CD4-positive, alpha-beta T cell (primary cell): Measurements from ENCODE around the gene ADSS1. TPM values are rescaled to one million over a fixed set of nuclear protein-coding genes. Genes with fewer than 3 reads are reported as not detected.

ENCODE experiments used
- ATAC-seq: fragments of 200-7000 bp; cut with Tn5 transposase; one replicate; pipeline ENCODE4 v1.10.0; 2022; ENCODE audit warnings: mild to moderate bottlenecking; ENCODE audit not compliant: poor library complexity
- CTCF ChIA-PET: fragments of 350-600 bp; sonication (Branson Sonifier 250); formaldehyde crosslinking; loops from one replicate; lab custom pipeline; 2021; ENCODE audit warnings: antibody characterized with exemption, inconsistent platforms; lab: Charles Lee
- POLR2A ChIA-PET: fragments of 350-600 bp; sonication (Branson Sonifier 250); formaldehyde crosslinking; loops from one replicate; lab custom pipeline; 2021; ENCODE audit warnings: antibody characterized with exemption, inconsistent platforms; lab: Charles Lee
- DNase-seq, 14 experiments: peaks; one replicate each; pipeline ENCODE4 v3.0.0-alpha.2; 2013 to 2020; ENCODE audit warnings: mixed read lengths in 2 of 14
- H3K27ac ChIP-seq, 2 donors: one replicate each; pipeline versions ENCODE4 v1.5.1 to v1.7.0; 2013; ENCODE audit warnings: low read length in 2 of 2, low read depth in 1 of 2, mild to moderate bottlenecking in 1 of 2
- H3K27me3 ChIP-seq, 2 experiments: 1 replicate in 1 of 2; 2 replicates in 1 of 2; pipeline versions ENCODE4 v1.6.1 to v1.7.0; 2013; ENCODE audit warnings: low read length in 2 of 2, control low read depth in 1 of 2, mild to moderate bottlenecking in 1 of 2, moderate library complexity in 1 of 2; ENCODE audit not compliant: insufficient read depth in 2 of 2, control insufficient read depth in 1 of 2
- H3K36me3 ChIP-seq: one replicate; pipeline ENCODE4 v1.6.1; 2013; ENCODE audit warnings: low read length, control low read depth; ENCODE audit not compliant: insufficient read depth
- H3K4me1 ChIP-seq: one replicate; pipeline ENCODE4 v1.6.1; 2013; ENCODE audit warnings: low read length, control low read depth; ENCODE audit not compliant: insufficient read depth
- H3K4me3 ChIP-seq: one replicate; pipeline ENCODE4 v1.5.1; 2013; ENCODE audit warnings: mild to moderate bottlenecking, low read length, moderate library complexity
- H3K9me3 ChIP-seq, 2 experiments: 1 replicate in 1 of 2; 2 replicates in 1 of 2; pipeline versions ENCODE4 v1.6.1 to v1.7.0; 2013; ENCODE audit warnings: low read length in 2 of 2, mild to moderate bottlenecking in 2 of 2, control low read depth in 1 of 2, moderate library complexity in 1 of 2; ENCODE audit not compliant: control insufficient read depth in 1 of 2, insufficient read depth in 1 of 2
- H3K27ac Mint-ChIP-seq: one replicate; pipeline ENCODE4 v1.8.0; 2020; ENCODE audit warnings: mixed read lengths
- H3K27me3 Mint-ChIP-seq: one replicate; pipeline ENCODE4 v1.8.0; 2021; ENCODE audit warnings: mixed read lengths
- H3K36me3 Mint-ChIP-seq: one replicate; pipeline ENCODE4 v1.8.0; 2021; ENCODE audit warnings: low read depth, mixed read lengths
- H3K4me1 Mint-ChIP-seq: one replicate; pipeline ENCODE4 v1.8.0; 2021; ENCODE audit warnings: low read depth, mixed read lengths
- H3K4me3 Mint-ChIP-seq: one replicate; pipeline ENCODE4 v1.8.0; 2020; ENCODE audit warnings: mild to moderate bottlenecking, mixed read lengths
- H3K9me3 Mint-ChIP-seq: one replicate; pipeline ENCODE4 v1.8.0; 2020; ENCODE audit warnings: mixed read lengths
- CTCF ChIP-seq: fragments of 200-600 bp; IDR thresholded peaks from one replicate; pipeline ENCODE4 v1.8.0; 2022; ENCODE audit warnings: antibody characterized with exemption, mild to moderate bottlenecking
- intact Hi-C, 2 experiments: fragments of 100-400 bp; cut with DNase I in 1 of 2; cut with micrococcal nuclease in 1 of 2; formaldehyde crosslinking; loops; one replicate each; pipeline versions ENCODE4 v1.15.1 to v1.9.0; 2023 to 2025; cut with DNase I, micrococcal nuclease
- total RNA-seq, 174 experiments: library from RNA in 2 of 174; stranded (reverse) in 2 of 174; gene quantifications; one replicate each; pipeline ENCODE4 v1.2.3 and lab custom pipeline; 2021 to 2026

Gene ADSS1
- total RNA-seq, 2 experiments from 2014 or later = 2.0 to 2.7 TPM

- Histone ChIP-seq H3K4me1 (peaks cover 12% of the 10 kb centered on the region), H3K27me3 (no peaks in the 10 kb centered on the region), H3K36me3 (peaks cover 44% of the 10 kb centered on the region), H3K27ac (no peak overlapping the region), H3K4me3 (no peak overlapping the region), H3K9me3 (no peaks in the 10 kb centered on the region)
- ChIA-PET POLR2A (no interaction called here), CTCF (no interaction called here)
- no peak for DNase-seq
- intact Hi-C loops = no loop called here
- Mint-ChIP-seq H3K36me3 (peaks cover 13% of the 10 kb centered on the region), H3K4me3 (no peak overlapping the region), H3K9me3 (no peaks in the 10 kb centered on the region), H3K4me1 (peaks cover 8% of the 10 kb centered on the region), H3K27ac (no peak overlapping the region), H3K27me3 (no peaks in the 10 kb centered on the region)
- no peak for TF ChIP-seq CTCF
- ATAC-seq = no peak
These were observed 22.5 kb upstream of the ADSS1 start for GRCh38 chr14:104701383-104702076.

GRCh38 chr14:104702106-104702505 is 21.9 kb upstream of the ADSS1 start:
- peaks cover 6% of the 10 kb centered on the region for H3K4me1 Mint-ChIP-seq
- ATAC-seq = no peak
- TF ChIP-seq CTCF = no peak
- H3K27ac ChIP-seq = no peak overlapping the region
- H3K4me1 ChIP-seq = peaks cover 8% of the 10 kb centered on the region
- H3K27me3 Mint-ChIP-seq = no peaks in the 10 kb centered on the region
- H3K9me3 Mint-ChIP-seq = no peaks in the 10 kb centered on the region
- intact Hi-C loops = no loop called here
- no peaks in the 10 kb centered on the region for H3K9me3 ChIP-seq
- POLR2A ChIA-PET = no interaction called here
- H3K36me3 Mint-ChIP-seq = peaks cover 13% of the 10 kb centered on the region
- H3K4me3 ChIP-seq = no peak overlapping the region
- no peak overlapping the region for H3K4me3 Mint-ChIP-seq
- DNase-seq = no peak
- H3K27ac Mint-ChIP-seq = no peak overlapping the region
- CTCF ChIA-PET = no interaction called here
- no peaks in the 10 kb centered on the region for H3K27me3 ChIP-seq
- peaks cover 44% of the 10 kb centered on the region for H3K36me3 ChIP-seq

DNA sequence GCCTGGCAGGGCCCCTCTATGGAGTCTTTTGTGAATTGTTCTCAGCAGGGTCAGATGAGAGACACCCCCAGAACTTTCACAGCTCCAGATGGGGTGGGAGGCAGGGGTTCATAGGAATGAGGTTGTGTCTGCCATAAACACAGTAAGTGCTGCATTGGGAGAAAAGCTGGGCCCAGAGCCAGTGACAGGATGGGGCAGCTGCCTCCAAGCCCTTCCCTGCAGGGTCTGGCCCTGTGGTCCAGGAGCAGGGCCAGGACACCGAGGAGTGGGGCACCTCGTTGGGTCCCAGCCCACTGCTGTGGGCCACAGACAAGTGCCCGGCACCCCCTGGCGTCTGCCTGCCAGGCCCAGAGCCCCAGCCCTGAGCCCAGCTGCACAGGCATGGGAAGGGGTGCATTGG is 21.4 kb upstream of the ADSS1 start:
- no peak overlapping the region for H3K4me3 Mint-ChIP-seq

More for the DNA sequence above, 21.4 kb upstream of the ADSS1 start:
- Mint-ChIP-seq H3K9me3 (no peaks in the 10 kb centered on the region), H3K4me1 (peaks cover 6% of the 10 kb centered on the region), H3K27ac (no peak overlapping the region), H3K27me3 (no peaks in the 10 kb centered on the region), H3K36me3 (peaks cover 13% of the 10 kb centered on the region)
- DNase-seq = no peak
- Histone ChIP-seq H3K27ac (no peak overlapping the region), H3K4me3 (no peak overlapping the region), H3K27me3 (no peaks in the 10 kb centered on the region), H3K36me3 (peaks cover 44% of the 10 kb centered on the region), H3K4me1 (peaks cover 3% of the 10 kb centered on the region), H3K9me3 (no peaks in the 10 kb centered on the region)
- ATAC-seq = no peak
- intact Hi-C loops = no loop called here
- TF ChIP-seq CTCF = no peak
- POLR2A ChIA-PET = interaction anchor here (1.2 kb wide), 1 partner anchor 37 kb away, joined by 3 read pairs; no protein-coding TSS in a partner anchor
- CTCF ChIA-PET = no interaction called here
